Panc1 (cell line): ENCODE measurements around the gene FAM162A. TPM values are rescaled to one million over a fixed set of nuclear protein-coding genes. Genes with fewer than 3 reads are reported as not detected.

Experiments
- ATAC-seq: fragments of 200-7000 bp; cut with Tn5 transposase; 2 replicates; pipeline ENCODE4 v1.9.1; 2020; ENCODE audit warnings: mild to moderate bottlenecking, moderate library complexity
- BruUV-seq: library from RNA; stranded (reverse); fragments of 400-500 nt; replicated peaks from 2 replicates; lab custom pipeline; 2021; lab: Mats Ljungman, UMichigan
- CTCF ChIA-PET: fragments of 300-600 bp; sonication (Branson Sonifier 250); formaldehyde crosslinking; loops from one replicate; lab custom pipeline; 2022; ENCODE audit warnings: antibody characterized with exemption; lab: Charles Lee
- POLR2A ChIA-PET: fragments of 300-600 bp; sonication (Branson Sonifier 250); formaldehyde crosslinking; loops from one replicate; lab custom pipeline; 2022; ENCODE audit warnings: antibody characterized with exemption; lab: Charles Lee
- DNase-seq: peaks from one replicate; pipeline ENCODE4 v3.0.0-alpha.2; 2010; ENCODE audit warnings: low read depth, low spot score
- H3K27ac ChIP-seq: 2 replicates; pipeline ENCODE4 v1.5.1; 2011; ENCODE audit warnings: mild to moderate bottlenecking, low read length, inconsistent platforms
- H3K27me3 ChIP-seq: fragments of 200-500 bp; sonication (Bioruptor generic); 2 replicates; pipeline ENCODE4 v1.6.0; 2014; ENCODE audit warnings: low read length, inconsistent platforms; ENCODE audit not compliant: control insufficient read depth, insufficient read depth
- H3K36me3 ChIP-seq: fragments of 200-500 bp; sonication (Bioruptor generic); 2 replicates; pipeline ENCODE4 v1.5.1; 2014; ENCODE audit warnings: inconsistent platforms, mild to moderate bottlenecking, low read length, moderate library complexity; ENCODE audit not compliant: control insufficient read depth, insufficient read depth
- H3K4me1 ChIP-seq: 2 replicates; pipeline ENCODE4 v1.5.1; 2011; ENCODE audit warnings: inconsistent platforms, mild to moderate bottlenecking, low read length, moderate library complexity; ENCODE audit not compliant: control insufficient read depth, insufficient read depth
- H3K4me3 ChIP-seq, 2 experiments: 2 replicates each; pipeline ENCODE4 v1.5.1; 2011 to 2012; ENCODE audit warnings: low read depth in 2 of 2, low read length in 2 of 2, mild to moderate bottlenecking in 2 of 2, inconsistent platforms in 1 of 2, moderate library complexity in 1 of 2
- H3K9me3 ChIP-seq: fragments of 200-500 bp; sonication (Bioruptor generic); 2 replicates; pipeline ENCODE4 v1.5.1; 2014; ENCODE audit warnings: low read depth, mild to moderate bottlenecking, inconsistent platforms, low read length, moderate library complexity; ENCODE audit not compliant: control insufficient read depth, insufficient read depth
- CTCF ChIP-seq: fragments of 450-650 bp; IDR thresholded peaks from 2 replicates; pipeline ENCODE4 v1.5.1; 2017; ENCODE audit warnings: mild to moderate bottlenecking
- POLR2AphosphoS5 ChIP-seq: IDR thresholded peaks from 2 replicates; pipeline ENCODE4 v1.6.1; 2012; ENCODE audit warnings: mild to moderate bottlenecking, low read depth, low read length, moderate library complexity
- REST ChIP-seq, 2 experiments: IDR thresholded peaks; 2 replicates each; pipeline ENCODE4 v1.6.1; 2011 to 2012; ENCODE audit warnings: low read depth in 2 of 2, control low read depth in 1 of 2, low read length in 1 of 2, mild to moderate bottlenecking in 1 of 2, moderate library complexity in 1 of 2; ENCODE audit not compliant: insufficient read depth in 1 of 2
- SIN3A ChIP-seq: IDR thresholded peaks from 2 replicates; pipeline ENCODE4 v1.6.1; 2012; ENCODE audit warnings: low read depth, mild to moderate bottlenecking, low read length, moderate library complexity, borderline replicate concordance; ENCODE audit not compliant: insufficient read depth
- TCF7L2 ChIP-seq: IDR thresholded peaks from 2 replicates; pipeline ENCODE4 v1.6.1; 2011; ENCODE audit warnings: mild to moderate bottlenecking, low read depth, low read length, inconsistent platforms
- in situ Hi-C: cut with HindIII; loops from 2 replicates; pipeline ENCODE4 v1.10.0; 2016; ENCODE audit warnings: low sequenced_read_pairs, low pct_unique_long_range_greater_than_20kb
- intact Hi-C: fragments of 100-400 bp; cut with micrococcal nuclease; formaldehyde crosslinking; loops from one replicate; pipeline ENCODE4 v1.10.0; 2022; ENCODE audit not compliant: unreplicated experiment
- total RNA-seq: library from RNA; stranded (reverse); gene quantifications from one replicate; pipeline ENCODE4 v1.2.1, GENCODE V29; 2021; ENCODE audit not compliant: unreplicated experiment

FAM162A gene
- total RNA-seq, 1 experiment from 2014 or later, result 59.6 TPM

DNA sequence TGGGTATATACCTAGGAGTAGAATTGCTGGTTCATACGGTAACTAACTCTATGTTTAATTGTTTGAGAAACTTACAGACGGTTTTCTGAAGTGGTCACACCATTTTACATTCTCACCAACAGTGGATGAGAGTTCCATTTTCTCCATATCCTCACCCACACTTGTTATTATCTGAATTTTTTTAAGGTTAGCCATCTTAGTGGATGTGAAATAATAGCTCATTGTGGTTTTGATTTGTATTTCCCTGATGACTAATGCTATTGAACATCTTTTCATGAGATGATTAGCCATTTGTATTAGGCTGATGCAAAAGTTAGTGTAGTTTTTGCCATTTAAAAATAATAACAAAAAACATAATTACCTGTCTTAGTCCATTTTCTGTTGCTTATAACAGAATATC is 40.3 kb upstream of the FAM162A start:
- H3K27ac ChIP-seq, result no peak overlapping the region
- in situ Hi-C loops, result no loop called here
- no peaks in the 10 kb centered on the region for H3K36me3 ChIP-seq
- no peaks in the 10 kb centered on the region for H3K9me3 ChIP-seq
- H3K4me1 ChIP-seq, result no peaks in the 10 kb centered on the region
- H3K27me3 ChIP-seq, result no peaks in the 10 kb centered on the region
- no peak overlapping the region for H3K4me3 ChIP-seq
- intact Hi-C loops, result no loop called here
- no TSS peak for BruUV-seq
- CTCF ChIA-PET, result no interaction called here
- DNase-seq, result no peak
- TF ChIP-seq SIN3A (no peak), CTCF (no peak), POLR2AphosphoS5 (no peak), REST (IDR thresholded peaks at IDR 0.05; ENCODE audit: insufficient read depth in 1 of 2, low read depth in 2 of 2, low read length in 1 of 2) (no peak), TCF7L2 (no peak)
- POLR2A ChIA-PET, result no interaction called here
- no peak for ATAC-seq

DNA sequence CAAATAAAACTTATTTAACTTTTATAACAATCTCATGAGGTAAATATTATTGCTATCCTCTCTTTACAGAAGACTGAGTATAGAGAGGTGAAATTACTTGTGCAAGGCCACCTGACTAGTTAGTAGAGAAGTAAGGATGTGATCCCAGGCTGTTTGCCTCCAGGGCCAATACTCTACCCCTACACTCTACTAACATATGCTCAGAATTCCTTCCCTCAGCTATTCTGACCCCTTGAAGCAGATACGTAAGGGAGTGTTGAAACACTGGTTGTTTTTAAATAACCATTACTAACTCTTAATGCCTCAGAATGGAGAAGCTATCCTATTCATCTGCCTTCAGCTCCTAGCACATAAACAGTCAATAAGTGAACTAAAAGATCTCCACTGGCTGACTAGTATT is 34.8 kb upstream of the FAM162A start:
- H3K27ac ChIP-seq, result no peak overlapping the region
- no TSS peak for BruUV-seq
- no peaks in the 10 kb centered on the region for H3K4me1 ChIP-seq
- H3K36me3 ChIP-seq, result no peaks in the 10 kb centered on the region
- intact Hi-C loops (no loop called here), in situ Hi-C loops (no loop called here)
- DNase-seq (no peak), ATAC-seq (no peak)
- CTCF ChIA-PET, result no interaction called here
- POLR2A ChIA-PET, result interaction anchor here (0.6 to 0.7 kb wide), 2 partner anchors 14 to 67 kb away, joined by 3 to 6 read pairs; no protein-coding TSS in a partner anchor
- no peaks in the 10 kb centered on the region for H3K27me3 ChIP-seq
- H3K4me3 ChIP-seq, result no peak overlapping the region
- TF ChIP-seq REST (IDR thresholded peaks at IDR 0.05; ENCODE audit: insufficient read depth in 1 of 2, low read depth in 2 of 2, low read length in 1 of 2), result no peak
- no peak for TF ChIP-seq CTCF
- TF ChIP-seq POLR2AphosphoS5, result no peak
- TF ChIP-seq TCF7L2, result no peak
- TF ChIP-seq SIN3A, result no peak
- no peaks in the 10 kb centered on the region for H3K9me3 ChIP-seq
